Fibroblast of lung (primary cell): ENCODE results near the gene MUC16. TPM values are rescaled to one million over a fixed set of nuclear protein-coding genes. Genes with fewer than 3 reads are reported as not detected.

Experiments
- DNase-seq, 2 donors: peaks; one replicate each; pipeline versions ENCODE4 v3.0.0 to v3.0.0-alpha.2; 2010; ENCODE audit warnings: low read depth in 2 of 2
- H2AFZ ChIP-seq: 2 replicates; pipeline ENCODE4 v1.5.1; 2012; ENCODE audit warnings: low read length, control low read depth, inconsistent platforms
- H3K27ac ChIP-seq: 2 replicates; pipeline ENCODE4 v1.5.1; 2011; ENCODE audit warnings: low read length, control low read depth; ENCODE audit not compliant: insufficient read depth
- H3K27me3 ChIP-seq: 2 replicates; pipeline ENCODE4 v1.5.1; 2011; ENCODE audit warnings: mild to moderate bottlenecking, low read length; ENCODE audit not compliant: control insufficient read depth, insufficient read depth
- H3K36me3 ChIP-seq: 2 replicates; pipeline ENCODE4 v1.5.1; 2011; ENCODE audit warnings: low read length; ENCODE audit not compliant: control insufficient read depth, insufficient read depth
- H3K4me1 ChIP-seq: 2 replicates; pipeline ENCODE4 v1.5.1; 2011; ENCODE audit warnings: low read length; ENCODE audit not compliant: control insufficient read depth, insufficient read depth; ENCODE audit errors: extremely low read depth
- H3K4me2 ChIP-seq: 2 replicates; pipeline ENCODE4 v1.5.1; 2011; ENCODE audit warnings: low read length, control low read depth; ENCODE audit not compliant: insufficient read depth; ENCODE audit errors: extremely low read depth
- H3K4me3 ChIP-seq, 4 experiments: fragments of 200-600 bp in 1 of 4; sonication (generic) in 1 of 4; replicated peaks in 1 of 4; 2 replicates each; pipeline ENCODE4 v1.5.1; 2011 to 2016; ENCODE audit warnings: low read length in 4 of 4, low read depth in 3 of 4, mild to moderate bottlenecking in 3 of 4, control low read depth in 2 of 4, inconsistent platforms in 1 of 4, mixed read lengths in 1 of 4; ENCODE audit not compliant: insufficient read depth in 1 of 4; ENCODE audit errors: control extremely low read depth in 1 of 4
- H3K79me2 ChIP-seq: 2 replicates; pipeline ENCODE4 v1.5.1; 2012; ENCODE audit warnings: mild to moderate bottlenecking, low read length, inconsistent platforms; ENCODE audit not compliant: control insufficient read depth, insufficient read depth
- H3K9ac ChIP-seq: 2 replicates; pipeline ENCODE4 v1.5.1; 2011; ENCODE audit warnings: mild to moderate bottlenecking, low read length, control low read depth; ENCODE audit not compliant: insufficient read depth
- H3K9me3 ChIP-seq: 2 replicates; pipeline ENCODE4 v1.5.1; 2012; ENCODE audit warnings: low read depth, low read length; ENCODE audit not compliant: control insufficient read depth, insufficient read depth
- H4K20me1 ChIP-seq: 2 replicates; pipeline ENCODE4 v1.5.1; 2011; ENCODE audit warnings: low read length; ENCODE audit not compliant: control insufficient read depth, insufficient read depth; ENCODE audit errors: extremely low read depth
- EZH2 ChIP-seq: IDR thresholded peaks from 2 replicates; pipeline ENCODE4 v1.5.1; 2012; ENCODE audit warnings: low read length, control low read depth, mild to moderate bottlenecking; ENCODE audit errors: missing control alignments
- polyA plus RNA-seq, 2 donors: library from polyadenylated mRNA; depleted of rRNA in 1 of 2; stranded (reverse) in 1 of 2; unstranded in 1 of 2; fragments of >200 nt; gene quantifications; 2 replicates each; pipeline ENCODE4 v1.2.1, GENCODE V29; 2011 to 2012; ENCODE audit warnings: missing spikeins in 1 of 2
- total RNA-seq: library from RNA; depleted of rRNA; stranded (reverse); fragments of >200 nt; gene quantifications from 2 replicates; pipeline ENCODE4 v1.2.1, GENCODE V29; 2014
- TF ChIP-seq, protein P1 (sequence below), 2 donors: IDR thresholded peaks in 1 of 2; conservative IDR thresholded peaks in 1 of 2; 1 replicate in 1 of 2; 2 replicates in 1 of 2; pipeline ENCODE4 v1.5.1; 2011 to 2012; ENCODE audit warnings: low read length in 2 of 2, control low read depth in 1 of 2, inconsistent platforms in 1 of 2, low read depth in 1 of 2, mild to moderate bottlenecking in 1 of 2

The MUC16 gene
- total and polyA plus RNA-seq, 2 donors (not counting 1 experiment from before 2014, with no cell fraction given): not detected

DNA sequence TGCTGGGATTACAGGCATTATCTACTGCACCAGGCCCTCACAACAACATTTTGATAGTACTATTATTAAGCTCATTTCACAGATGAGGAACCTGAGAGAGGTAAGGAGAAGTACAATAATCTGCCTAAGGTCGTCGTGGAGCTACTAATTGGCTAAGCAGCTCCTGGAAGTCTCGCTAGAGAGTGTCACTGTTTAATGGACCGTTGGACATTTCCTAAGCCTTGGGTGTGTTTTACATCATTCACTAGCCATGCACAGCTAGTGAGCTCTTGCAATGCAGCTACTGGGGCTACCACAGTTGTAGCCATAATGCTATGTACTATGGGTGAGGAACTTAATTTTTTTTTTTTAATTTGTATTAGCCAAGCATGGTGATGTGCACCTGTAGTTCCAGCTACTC is 42.7 kb upstream of the MUC16 start:
- no peak for DNase-seq
- no peak overlapping the region for H3K9ac ChIP-seq
- H3K36me3 ChIP-seq: no peaks in the 10 kb centered on the region
- H3K79me2 ChIP-seq: no peaks in the 10 kb centered on the region
- no peaks in the 10 kb centered on the region for H3K4me1 ChIP-seq
- H3K4me3 ChIP-seq: no peak overlapping the region
- no peak overlapping the region for H2AFZ ChIP-seq
- no peaks in the 10 kb centered on the region for H4K20me1 ChIP-seq
- no peaks in the 10 kb centered on the region for H3K9me3 ChIP-seq
- H3K4me2 ChIP-seq: no peak overlapping the region
- H3K27ac ChIP-seq: no peak overlapping the region
- H3K27me3 ChIP-seq: no peaks in the 10 kb centered on the region
- no peak for TF ChIP-seq EZH2
- TF ChIP-seq, protein P1, sequence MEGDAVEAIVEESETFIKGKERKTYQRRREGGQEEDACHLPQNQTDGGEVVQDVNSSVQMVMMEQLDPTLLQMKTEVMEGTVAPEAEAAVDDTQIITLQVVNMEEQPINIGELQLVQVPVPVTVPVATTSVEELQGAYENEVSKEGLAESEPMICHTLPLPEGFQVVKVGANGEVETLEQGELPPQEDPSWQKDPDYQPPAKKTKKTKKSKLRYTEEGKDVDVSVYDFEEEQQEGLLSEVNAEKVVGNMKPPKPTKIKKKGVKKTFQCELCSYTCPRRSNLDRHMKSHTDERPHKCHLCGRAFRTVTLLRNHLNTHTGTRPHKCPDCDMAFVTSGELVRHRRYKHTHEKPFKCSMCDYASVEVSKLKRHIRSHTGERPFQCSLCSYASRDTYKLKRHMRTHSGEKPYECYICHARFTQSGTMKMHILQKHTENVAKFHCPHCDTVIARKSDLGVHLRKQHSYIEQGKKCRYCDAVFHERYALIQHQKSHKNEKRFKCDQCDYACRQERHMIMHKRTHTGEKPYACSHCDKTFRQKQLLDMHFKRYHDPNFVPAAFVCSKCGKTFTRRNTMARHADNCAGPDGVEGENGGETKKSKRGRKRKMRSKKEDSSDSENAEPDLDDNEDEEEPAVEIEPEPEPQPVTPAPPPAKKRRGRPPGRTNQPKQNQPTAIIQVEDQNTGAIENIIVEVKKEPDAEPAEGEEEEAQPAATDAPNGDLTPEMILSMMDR (conservative IDR thresholded peaks at IDR 0.05 in 1 of 2, IDR thresholded peaks at IDR 0.05 in 1 of 2; ENCODE audit: low read depth in 1 of 2, low read length in 2 of 2): no peak

DNA sequence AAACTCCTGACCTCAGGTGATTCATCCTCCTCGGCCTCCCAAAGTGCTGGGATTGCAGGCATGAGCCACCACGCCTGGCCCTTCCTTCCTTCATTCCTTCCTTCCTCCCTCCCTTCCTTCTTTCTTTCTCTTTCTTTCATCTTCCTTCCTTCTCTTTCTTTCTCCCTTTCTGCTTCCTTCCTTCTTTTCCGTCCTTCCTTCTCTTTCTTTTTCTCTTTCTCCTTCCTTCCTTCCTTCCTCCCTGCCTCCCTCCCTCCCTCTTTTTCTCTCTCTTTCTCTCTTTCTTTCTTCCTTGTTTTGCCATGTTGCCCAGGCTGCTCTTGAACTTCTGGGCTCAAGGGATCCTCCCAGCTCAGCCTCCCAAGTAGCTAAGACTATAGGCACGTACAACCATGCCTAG is 36.5 kb upstream of the MUC16 start:
- no peak overlapping the region for H3K4me2 ChIP-seq
- H3K79me2 ChIP-seq: no peaks in the 10 kb centered on the region
- DNase-seq: no peak
- H3K9ac ChIP-seq: no peak overlapping the region
- H3K36me3 ChIP-seq: no peaks in the 10 kb centered on the region
- TF ChIP-seq EZH2: no peak
- no peak overlapping the region for H3K4me3 ChIP-seq
- H2AFZ ChIP-seq: no peak overlapping the region
- no peak overlapping the region for H3K27ac ChIP-seq
- H3K4me1 ChIP-seq: no peaks in the 10 kb centered on the region
- no peaks in the 10 kb centered on the region for H4K20me1 ChIP-seq
- no peaks in the 10 kb centered on the region for H3K9me3 ChIP-seq
- no peaks in the 10 kb centered on the region for H3K27me3 ChIP-seq

DNA sequence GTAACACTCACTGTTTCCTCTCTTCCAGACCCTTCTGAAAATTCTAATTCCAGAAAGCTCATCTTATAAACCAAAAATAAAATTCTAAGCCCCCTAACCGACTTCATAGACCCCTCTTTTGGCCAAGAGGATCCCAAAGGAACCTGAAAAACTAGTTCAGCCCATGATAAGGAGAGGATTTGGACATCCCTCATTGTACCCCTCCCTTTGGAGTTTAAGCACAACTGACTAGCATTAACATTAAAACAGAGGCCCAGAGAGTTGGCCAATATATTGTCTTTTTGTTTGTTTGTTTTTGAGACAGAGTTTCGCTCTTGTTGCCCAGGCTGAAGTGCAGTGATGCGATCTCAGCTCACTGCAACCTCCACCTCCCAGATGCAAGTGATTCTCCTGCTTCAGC is 34.2 kb upstream of the MUC16 start:
- H3K4me1 ChIP-seq: no peaks in the 10 kb centered on the region
- H3K79me2 ChIP-seq: no peaks in the 10 kb centered on the region
- H2AFZ ChIP-seq: no peak overlapping the region
- no peaks in the 10 kb centered on the region for H3K36me3 ChIP-seq
- H3K9ac ChIP-seq: no peak overlapping the region
- no peak for TF ChIP-seq EZH2
- TF ChIP-seq, protein P1 (conservative IDR thresholded peaks at IDR 0.05 in 1 of 2, IDR thresholded peaks at IDR 0.05 in 1 of 2; ENCODE audit: low read depth in 1 of 2, low read length in 2 of 2): no peak
- no peak overlapping the region for H3K27ac ChIP-seq
- DNase-seq: no peak
- no peak overlapping the region for H3K4me3 ChIP-seq
- no peaks in the 10 kb centered on the region for H3K27me3 ChIP-seq
- no peaks in the 10 kb centered on the region for H3K9me3 ChIP-seq
- H3K4me2 ChIP-seq: no peak overlapping the region
- no peaks in the 10 kb centered on the region for H4K20me1 ChIP-seq
